Upper lobe of left lung (tissue), 4 donors: ENCODE data around the gene CDK6.

Experiments
- EP300 ChIP-seq, 4 donors: sonication (generic); formaldehyde crosslinking; IDR thresholded peaks; one replicate each; pipeline ENCODE4 v1.5.1; 2017; ENCODE audit warnings: antibody characterized with exemption in 4 of 4, control low read depth in 2 of 4
- TF ChIP-seq, protein P1 (sequence below), 6 experiments: fragments of 450-650 bp in 4 of 6; fragments of 200-600 bp in 2 of 6; sonication (generic) in 2 of 6; IDR thresholded peaks; one replicate each; pipeline ENCODE4 v1.5.1; 2016 to 2019; ENCODE audit warnings: antibody characterized with exemption in 6 of 6

DNA sequence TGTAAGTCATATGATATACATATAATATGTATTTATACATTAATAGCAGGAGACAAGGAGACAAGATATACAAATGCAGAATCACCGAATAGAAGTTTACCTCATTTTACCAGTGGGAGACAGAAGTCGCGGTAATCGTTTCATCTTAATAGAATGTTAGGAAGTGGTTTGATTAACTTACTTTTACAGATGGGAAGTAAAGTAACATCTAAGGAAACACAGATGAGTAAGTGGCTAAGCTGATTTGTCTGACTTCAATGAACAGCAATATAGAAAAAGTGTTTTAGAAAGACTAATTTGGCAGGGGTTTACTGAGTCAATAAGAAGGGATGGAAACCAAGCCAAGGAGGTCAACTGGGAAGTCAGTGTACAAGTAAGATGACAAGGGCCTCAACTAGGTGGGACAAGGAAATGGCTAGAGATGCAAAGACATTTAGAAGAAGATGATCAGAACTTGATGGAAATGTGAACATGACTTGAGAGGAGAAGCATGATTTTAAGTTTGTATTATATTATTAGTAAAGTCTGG is 210.0 kb downstream of the CDK6 start:
- no peak for TF ChIP-seq EP300 (IDR thresholded peaks at IDR 0.05)
- TF ChIP-seq, protein P1, sequence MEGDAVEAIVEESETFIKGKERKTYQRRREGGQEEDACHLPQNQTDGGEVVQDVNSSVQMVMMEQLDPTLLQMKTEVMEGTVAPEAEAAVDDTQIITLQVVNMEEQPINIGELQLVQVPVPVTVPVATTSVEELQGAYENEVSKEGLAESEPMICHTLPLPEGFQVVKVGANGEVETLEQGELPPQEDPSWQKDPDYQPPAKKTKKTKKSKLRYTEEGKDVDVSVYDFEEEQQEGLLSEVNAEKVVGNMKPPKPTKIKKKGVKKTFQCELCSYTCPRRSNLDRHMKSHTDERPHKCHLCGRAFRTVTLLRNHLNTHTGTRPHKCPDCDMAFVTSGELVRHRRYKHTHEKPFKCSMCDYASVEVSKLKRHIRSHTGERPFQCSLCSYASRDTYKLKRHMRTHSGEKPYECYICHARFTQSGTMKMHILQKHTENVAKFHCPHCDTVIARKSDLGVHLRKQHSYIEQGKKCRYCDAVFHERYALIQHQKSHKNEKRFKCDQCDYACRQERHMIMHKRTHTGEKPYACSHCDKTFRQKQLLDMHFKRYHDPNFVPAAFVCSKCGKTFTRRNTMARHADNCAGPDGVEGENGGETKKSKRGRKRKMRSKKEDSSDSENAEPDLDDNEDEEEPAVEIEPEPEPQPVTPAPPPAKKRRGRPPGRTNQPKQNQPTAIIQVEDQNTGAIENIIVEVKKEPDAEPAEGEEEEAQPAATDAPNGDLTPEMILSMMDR (IDR thresholded peaks at IDR 0.05): no peak
